ENCODE measurements around the gene CLDND2. TPM values are rescaled to one million over a fixed set of nuclear protein-coding genes. Genes with fewer than 3 reads are reported as not detected.

CLDND2 gene
- total RNA-seq, 1 experiment from 2014 or later, result 0.95 TPM

DNA sequence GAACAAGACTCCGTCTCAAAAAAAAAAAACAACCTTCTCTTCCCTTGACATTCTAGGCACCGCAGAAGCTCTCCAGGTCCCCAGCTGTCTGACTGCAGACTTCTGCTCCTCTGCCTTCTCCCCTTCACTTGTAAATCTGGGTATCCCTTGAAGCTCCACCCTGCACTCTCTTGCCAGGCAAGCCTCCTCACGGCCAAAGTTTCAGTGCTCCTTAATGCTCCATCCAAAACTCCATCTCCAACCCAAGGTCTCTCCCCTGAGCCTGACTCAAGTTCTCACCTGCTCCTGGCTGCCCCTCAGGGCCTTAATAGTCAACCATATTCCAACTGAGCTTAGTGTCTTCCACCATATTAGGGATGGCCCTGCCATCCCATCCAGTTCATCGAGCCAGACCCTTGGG is 1.4 kb upstream of the CLDND2 start:
- Histone ChIP-seq H3K27ac (ENCODE audit: low read length) (no peak overlapping the region), H3K4me3 (ENCODE audit: low read depth in 2 of 2, low read length in 2 of 2) (no peak overlapping the region), H3K36me3 (ENCODE audit: control insufficient read depth, insufficient read depth, low read length) (peaks cover 8% of the 10 kb centered on the region; the same call in 1 of the 2 replicates), H3K9me3 (ENCODE audit: control insufficient read depth, insufficient read depth, low read depth, low read length) (no peaks in the 10 kb centered on the region), H3K27me3 (ENCODE audit: control insufficient read depth, insufficient read depth, low read length) (no peaks in the 10 kb centered on the region), H3K4me1 (ENCODE audit: control insufficient read depth, insufficient read depth, low read length) (peaks cover 4% of the 10 kb centered on the region; the same call in 1 of the 2 replicates)
- in situ Hi-C loops (cut with HindIII; ENCODE audit: low pct_unique_long_range_greater_than_20kb, low sequenced_read_pairs) (no loop called here), intact Hi-C loops (cut with micrococcal nuclease; ENCODE audit: unreplicated experiment) (no loop called here)
- TF ChIP-seq SIN3A (IDR thresholded peaks at IDR 0.05; ENCODE audit: borderline replicate concordance, insufficient read depth, low read depth, low read length) (no peak), TCF7L2 (IDR thresholded peaks at IDR 0.05; ENCODE audit: low read depth, low read length) (no peak), POLR2AphosphoS5 (IDR thresholded peaks at IDR 0.05; ENCODE audit: low read depth, low read length) (no peak)
- TF ChIP-seq, protein P1, sequence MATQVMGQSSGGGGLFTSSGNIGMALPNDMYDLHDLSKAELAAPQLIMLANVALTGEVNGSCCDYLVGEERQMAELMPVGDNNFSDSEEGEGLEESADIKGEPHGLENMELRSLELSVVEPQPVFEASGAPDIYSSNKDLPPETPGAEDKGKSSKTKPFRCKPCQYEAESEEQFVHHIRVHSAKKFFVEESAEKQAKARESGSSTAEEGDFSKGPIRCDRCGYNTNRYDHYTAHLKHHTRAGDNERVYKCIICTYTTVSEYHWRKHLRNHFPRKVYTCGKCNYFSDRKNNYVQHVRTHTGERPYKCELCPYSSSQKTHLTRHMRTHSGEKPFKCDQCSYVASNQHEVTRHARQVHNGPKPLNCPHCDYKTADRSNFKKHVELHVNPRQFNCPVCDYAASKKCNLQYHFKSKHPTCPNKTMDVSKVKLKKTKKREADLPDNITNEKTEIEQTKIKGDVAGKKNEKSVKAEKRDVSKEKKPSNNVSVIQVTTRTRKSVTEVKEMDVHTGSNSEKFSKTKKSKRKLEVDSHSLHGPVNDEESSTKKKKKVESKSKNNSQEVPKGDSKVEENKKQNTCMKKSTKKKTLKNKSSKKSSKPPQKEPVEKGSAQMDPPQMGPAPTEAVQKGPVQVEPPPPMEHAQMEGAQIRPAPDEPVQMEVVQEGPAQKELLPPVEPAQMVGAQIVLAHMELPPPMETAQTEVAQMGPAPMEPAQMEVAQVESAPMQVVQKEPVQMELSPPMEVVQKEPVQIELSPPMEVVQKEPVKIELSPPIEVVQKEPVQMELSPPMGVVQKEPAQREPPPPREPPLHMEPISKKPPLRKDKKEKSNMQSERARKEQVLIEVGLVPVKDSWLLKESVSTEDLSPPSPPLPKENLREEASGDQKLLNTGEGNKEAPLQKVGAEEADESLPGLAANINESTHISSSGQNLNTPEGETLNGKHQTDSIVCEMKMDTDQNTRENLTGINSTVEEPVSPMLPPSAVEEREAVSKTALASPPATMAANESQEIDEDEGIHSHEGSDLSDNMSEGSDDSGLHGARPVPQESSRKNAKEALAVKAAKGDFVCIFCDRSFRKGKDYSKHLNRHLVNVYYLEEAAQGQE (IDR thresholded peaks at IDR 0.05; ENCODE audit: insufficient read depth in 1 of 2, low read depth in 2 of 2, low read length in 1 of 2), result no peak
- TF ChIP-seq, protein P2, sequence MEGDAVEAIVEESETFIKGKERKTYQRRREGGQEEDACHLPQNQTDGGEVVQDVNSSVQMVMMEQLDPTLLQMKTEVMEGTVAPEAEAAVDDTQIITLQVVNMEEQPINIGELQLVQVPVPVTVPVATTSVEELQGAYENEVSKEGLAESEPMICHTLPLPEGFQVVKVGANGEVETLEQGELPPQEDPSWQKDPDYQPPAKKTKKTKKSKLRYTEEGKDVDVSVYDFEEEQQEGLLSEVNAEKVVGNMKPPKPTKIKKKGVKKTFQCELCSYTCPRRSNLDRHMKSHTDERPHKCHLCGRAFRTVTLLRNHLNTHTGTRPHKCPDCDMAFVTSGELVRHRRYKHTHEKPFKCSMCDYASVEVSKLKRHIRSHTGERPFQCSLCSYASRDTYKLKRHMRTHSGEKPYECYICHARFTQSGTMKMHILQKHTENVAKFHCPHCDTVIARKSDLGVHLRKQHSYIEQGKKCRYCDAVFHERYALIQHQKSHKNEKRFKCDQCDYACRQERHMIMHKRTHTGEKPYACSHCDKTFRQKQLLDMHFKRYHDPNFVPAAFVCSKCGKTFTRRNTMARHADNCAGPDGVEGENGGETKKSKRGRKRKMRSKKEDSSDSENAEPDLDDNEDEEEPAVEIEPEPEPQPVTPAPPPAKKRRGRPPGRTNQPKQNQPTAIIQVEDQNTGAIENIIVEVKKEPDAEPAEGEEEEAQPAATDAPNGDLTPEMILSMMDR (IDR thresholded peaks at IDR 0.05), result no peak
- DNase-seq (ENCODE audit: low read depth, low spot score) (no peak), ATAC-seq (no peak)
- no TSS peak for BruUV-seq (replicated peaks)
- ChIA-PET CTCF (no interaction called here), POLR2A (interaction anchor here (0.5 kb wide), 1 partner anchor 319 kb away, joined by 7 read pairs; no protein-coding TSS in a partner anchor)

DNA sequence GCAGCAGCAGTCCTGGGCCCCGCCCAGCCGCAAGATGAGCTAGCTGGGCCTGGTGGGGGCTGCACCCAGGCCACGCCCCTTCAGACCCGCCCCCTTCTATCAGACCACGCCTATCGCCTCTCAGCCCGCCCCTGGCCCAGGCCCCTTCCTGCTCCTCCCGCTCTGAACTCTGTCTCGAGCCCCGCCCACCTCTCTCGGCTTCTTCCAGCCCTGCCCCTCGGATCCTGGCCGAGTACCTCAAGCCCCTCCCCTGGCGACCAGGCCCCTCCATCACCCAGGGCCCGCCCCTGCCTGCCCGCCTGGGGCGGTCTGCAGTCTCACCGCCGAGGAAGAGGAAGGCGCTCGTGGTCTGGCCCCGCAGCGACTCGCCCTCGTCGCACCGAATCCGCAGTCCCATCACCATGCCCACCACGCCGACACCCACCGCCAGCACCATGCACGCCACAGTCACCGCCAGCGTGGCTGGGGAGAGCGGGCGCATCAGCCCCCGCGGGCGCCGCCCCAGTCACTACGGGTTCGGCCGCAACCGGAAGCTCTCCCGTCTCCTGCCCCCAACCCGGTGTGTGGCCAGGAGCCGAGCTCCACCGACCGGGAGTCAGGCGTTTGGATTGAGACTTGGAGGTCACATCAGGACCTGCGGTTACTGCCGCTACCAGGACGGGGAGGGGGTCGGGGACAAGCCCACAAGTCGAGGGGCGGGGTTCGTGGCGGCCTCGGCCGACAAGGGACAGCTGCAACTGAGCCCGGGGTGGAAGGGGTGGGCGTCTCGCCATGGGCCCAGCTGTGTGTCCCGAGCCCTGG is 1.0 kb downstream of the CLDND2 start:
- TF ChIP-seq, protein P2 (IDR thresholded peaks at IDR 0.05), result no peak
- TF ChIP-seq, protein P1 (IDR thresholded peaks at IDR 0.05; ENCODE audit: insufficient read depth in 1 of 2, low read depth in 2 of 2, low read length in 1 of 2), result no peak
- TF ChIP-seq POLR2AphosphoS5 (IDR thresholded peaks at IDR 0.05; ENCODE audit: low read depth, low read length) (peak; percentile 58; the same call in 1 of the 2 replicates), TCF7L2 (IDR thresholded peaks at IDR 0.05; ENCODE audit: low read depth, low read length) (no peak)
- Histone ChIP-seq H3K9me3 (ENCODE audit: control insufficient read depth, insufficient read depth, low read depth, low read length) (no peaks in the 10 kb centered on the region), H3K27me3 (ENCODE audit: control insufficient read depth, insufficient read depth, low read length) (no peaks in the 10 kb centered on the region), H3K27ac (ENCODE audit: low read length) (peak overlapping the region; percentile 89), H3K4me1 (ENCODE audit: control insufficient read depth, insufficient read depth, low read length) (peaks cover 13% of the 10 kb centered on the region), H3K4me3 (ENCODE audit: low read depth in 2 of 2, low read length in 2 of 2) (peak overlapping the region; percentile 77 to 81), H3K36me3 (ENCODE audit: control insufficient read depth, insufficient read depth, low read length) (peaks cover 8% of the 10 kb centered on the region; the same call in 1 of the 2 replicates)
- intact Hi-C loops (cut with micrococcal nuclease; ENCODE audit: unreplicated experiment) (no loop called here), in situ Hi-C loops (cut with HindIII; ENCODE audit: low pct_unique_long_range_greater_than_20kb, low sequenced_read_pairs) (no loop called here)
- ChIA-PET CTCF (interaction anchor here (0.6 kb wide), 1 partner anchor 185 kb away, joined by 5 read pairs; no protein-coding TSS in a partner anchor), POLR2A (no interaction called here)
- no TSS peak for BruUV-seq (replicated peaks)
- ATAC-seq (peak; percentile 87), DNase-seq (ENCODE audit: low read depth, low spot score) (peak; percentile 63)
